Measurements from ENCODE around the gene MEDAG.

GRCh38 chr13:30918662-30919405 is 12.8 kb downstream of the MEDAG start:
- TF ChIP-seq CTCF (IDR thresholded peaks at IDR 0.05; ENCODE audit: low read depth, low read length) = no peak
- no peak for TF ChIP-seq POLR2A (IDR thresholded peaks at IDR 0.05; ENCODE audit: extremely low read depth, insufficient read length)
- peak; percentile 25; the same call in 1 of the 2 replicates for TF ChIP-seq MAX (IDR thresholded peaks at IDR 0.05; ENCODE audit: low read depth, low read length)
